ENCODE data around the gene ENHO. TPM values are rescaled to one million over a fixed set of nuclear protein-coding genes. Genes with fewer than 3 reads are reported as not detected.
A peak's percentile ranks its signal among the peaks of the same experiment; 100 is the strongest.

ENHO gene
- total and polyA plus RNA-seq, 10 donors = 0.35 to 0.94 (median 0.81) TPM; not detected in 4

DNA sequence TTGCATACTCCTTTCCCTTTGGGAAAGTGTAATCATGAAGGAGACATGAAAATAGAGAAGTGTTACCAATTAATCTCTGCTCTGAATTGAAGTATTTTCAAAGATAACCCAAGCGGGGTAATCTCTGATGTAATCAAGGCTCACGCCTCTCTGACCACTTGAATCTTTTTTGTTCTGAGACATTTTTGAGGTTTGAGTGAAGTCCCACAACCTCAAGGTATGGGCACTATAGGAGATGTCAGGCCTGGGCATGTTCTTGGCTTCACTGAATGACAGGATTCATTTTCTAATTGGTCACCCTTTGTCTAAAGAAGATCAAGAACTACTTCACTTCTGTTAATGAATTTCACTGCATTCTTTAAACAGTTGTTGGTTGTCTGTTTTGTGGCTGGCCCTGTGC, 23.7 kb downstream of the ENHO start:
- WGBS, 5 donors = 77 to 86% (median 78%) methylated on average over 2 of the region's 2 CpGs
- intact Hi-C loops (cut with DNase I; ENCODE audit: low total_unique reads) = loop anchor here (5.0 kb wide), 1 partner anchor 62 kb away; no protein-coding TSS in a partner anchor
- Histone ChIP-seq H3K27me3 (replicated peaks in 1 of 7) (peaks cover 0 to 19% (median 0%) of the 10 kb centered on the region in 7 donors), H3K9me3 (no peaks in the 10 kb centered on the region), H3K4me3 (no peak overlapping the region), H3K27ac (no peak overlapping the region), H3K36me3 (no peaks in the 10 kb centered on the region), H3K4me1 (peaks cover 0 to 14% (median 4%) of the 10 kb centered on the region in 6 donors)
- DNase-seq = no peak
- TF ChIP-seq POLR2A (IDR thresholded peaks at IDR 0.05) = no peak
- no peak for TF ChIP-seq POLR2AphosphoS5 (IDR thresholded peaks at IDR 0.05)
- TF ChIP-seq, protein P1, sequence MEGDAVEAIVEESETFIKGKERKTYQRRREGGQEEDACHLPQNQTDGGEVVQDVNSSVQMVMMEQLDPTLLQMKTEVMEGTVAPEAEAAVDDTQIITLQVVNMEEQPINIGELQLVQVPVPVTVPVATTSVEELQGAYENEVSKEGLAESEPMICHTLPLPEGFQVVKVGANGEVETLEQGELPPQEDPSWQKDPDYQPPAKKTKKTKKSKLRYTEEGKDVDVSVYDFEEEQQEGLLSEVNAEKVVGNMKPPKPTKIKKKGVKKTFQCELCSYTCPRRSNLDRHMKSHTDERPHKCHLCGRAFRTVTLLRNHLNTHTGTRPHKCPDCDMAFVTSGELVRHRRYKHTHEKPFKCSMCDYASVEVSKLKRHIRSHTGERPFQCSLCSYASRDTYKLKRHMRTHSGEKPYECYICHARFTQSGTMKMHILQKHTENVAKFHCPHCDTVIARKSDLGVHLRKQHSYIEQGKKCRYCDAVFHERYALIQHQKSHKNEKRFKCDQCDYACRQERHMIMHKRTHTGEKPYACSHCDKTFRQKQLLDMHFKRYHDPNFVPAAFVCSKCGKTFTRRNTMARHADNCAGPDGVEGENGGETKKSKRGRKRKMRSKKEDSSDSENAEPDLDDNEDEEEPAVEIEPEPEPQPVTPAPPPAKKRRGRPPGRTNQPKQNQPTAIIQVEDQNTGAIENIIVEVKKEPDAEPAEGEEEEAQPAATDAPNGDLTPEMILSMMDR (IDR thresholded peaks at IDR 0.05 in 8 of 11, conservative IDR thresholded peaks at IDR 0.05 in 3 of 11) = no peak

DNA sequence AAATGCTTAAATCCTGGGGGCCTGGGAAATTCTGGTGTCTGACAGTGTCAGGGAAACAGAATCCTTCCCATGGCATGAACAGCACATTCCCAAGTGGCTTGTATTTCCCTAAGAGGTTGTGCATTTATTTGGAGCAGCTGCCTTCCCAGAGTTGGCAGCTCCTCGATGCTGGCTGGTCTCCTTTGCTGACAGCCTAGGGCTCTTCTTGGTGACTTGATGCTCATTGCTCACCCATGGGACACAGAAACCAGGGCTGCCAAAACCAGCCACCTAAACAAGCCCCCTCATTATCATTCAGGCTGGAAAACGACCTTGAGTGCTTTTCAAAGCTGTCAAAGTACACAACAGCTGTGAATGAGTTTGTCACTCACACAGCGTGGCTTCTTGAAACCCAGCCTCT, 24.2 kb downstream of the ENHO start:
- H3K4me1 ChIP-seq = peaks cover 0 to 14% (median 4%) of the 10 kb centered on the region in 6 donors
- no peak overlapping the region for H3K4me3 ChIP-seq
- no peak overlapping the region for H3K27ac ChIP-seq
- TF ChIP-seq, protein P1 (IDR thresholded peaks at IDR 0.05 in 8 of 11, conservative IDR thresholded peaks at IDR 0.05 in 3 of 11) = no peak
- TF ChIP-seq POLR2AphosphoS5 (IDR thresholded peaks at IDR 0.05) = no peak
- TF ChIP-seq POLR2A (IDR thresholded peaks at IDR 0.05) = no peak
- intact Hi-C loops (cut with DNase I; ENCODE audit: low total_unique reads) = loop anchor here (5.0 kb wide), 1 partner anchor 61 kb away; no protein-coding TSS in a partner anchor
- 48 to 50% (median 49%) methylated on average over 3 of the region's 3 CpGs for WGBS, 5 donors
- no peaks in the 10 kb centered on the region for H3K36me3 ChIP-seq
- no peaks in the 10 kb centered on the region for H3K9me3 ChIP-seq
- H3K27me3 ChIP-seq (replicated peaks in 1 of 7) = peaks cover 0 to 24% (median 0%) of the 10 kb centered on the region in 7 donors
- DNase-seq = peak; percentile 32

DNA sequence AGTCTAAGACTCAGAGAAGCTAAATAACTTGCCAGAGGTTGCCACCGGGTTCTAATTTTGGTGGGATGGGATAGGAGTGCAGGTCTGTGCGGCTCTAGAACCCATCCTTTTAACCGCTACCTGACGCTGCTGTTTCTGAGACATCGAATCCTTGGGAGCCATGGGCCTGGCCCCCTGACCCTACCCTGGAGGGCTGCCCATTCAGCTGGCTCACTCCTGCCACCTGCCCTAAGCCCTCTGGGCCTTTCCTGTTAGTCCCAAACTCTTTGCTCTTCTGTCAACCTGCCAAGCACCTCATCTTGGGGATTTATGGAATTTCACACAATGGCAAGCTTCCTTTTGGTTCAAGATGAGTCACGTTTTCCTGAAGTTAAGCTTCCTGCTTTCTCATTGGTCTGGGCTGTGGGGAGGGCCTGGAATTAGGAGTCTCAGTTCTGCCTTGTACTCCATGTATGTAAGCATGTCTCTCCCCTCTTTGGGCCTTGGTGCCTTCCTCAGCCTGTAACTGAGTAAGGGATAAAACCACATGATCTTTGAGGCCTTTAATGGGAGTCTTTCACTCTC, 26.6 kb downstream of the ENHO start:
- DNase-seq = no peak
- TF ChIP-seq POLR2A (IDR thresholded peaks at IDR 0.05) (no peak), POLR2AphosphoS5 (IDR thresholded peaks at IDR 0.05) (no peak)
- TF ChIP-seq, protein P1 (IDR thresholded peaks at IDR 0.05 in 8 of 11, conservative IDR thresholded peaks at IDR 0.05 in 3 of 11) = no peak
- Histone ChIP-seq H3K27ac (no peak overlapping the region), H3K4me1 (peaks cover 0 to 3% (median 0%) of the 10 kb centered on the region in 6 donors), H3K9me3 (no peaks in the 10 kb centered on the region), H3K4me3 (no peak overlapping the region), H3K36me3 (no peaks in the 10 kb centered on the region), H3K27me3 (replicated peaks in 1 of 7) (peaks cover 0 to 41% (median 0%) of the 10 kb centered on the region in 7 donors)
- 70 to 80% (median 72%) methylated on average over 6 of the region's 6 CpGs for WGBS, 5 donors
- intact Hi-C loops (cut with DNase I; ENCODE audit: low total_unique reads) = loop anchor here (5.0 kb wide), 1 partner anchor 59 kb away; no protein-coding TSS in a partner anchor

DNA sequence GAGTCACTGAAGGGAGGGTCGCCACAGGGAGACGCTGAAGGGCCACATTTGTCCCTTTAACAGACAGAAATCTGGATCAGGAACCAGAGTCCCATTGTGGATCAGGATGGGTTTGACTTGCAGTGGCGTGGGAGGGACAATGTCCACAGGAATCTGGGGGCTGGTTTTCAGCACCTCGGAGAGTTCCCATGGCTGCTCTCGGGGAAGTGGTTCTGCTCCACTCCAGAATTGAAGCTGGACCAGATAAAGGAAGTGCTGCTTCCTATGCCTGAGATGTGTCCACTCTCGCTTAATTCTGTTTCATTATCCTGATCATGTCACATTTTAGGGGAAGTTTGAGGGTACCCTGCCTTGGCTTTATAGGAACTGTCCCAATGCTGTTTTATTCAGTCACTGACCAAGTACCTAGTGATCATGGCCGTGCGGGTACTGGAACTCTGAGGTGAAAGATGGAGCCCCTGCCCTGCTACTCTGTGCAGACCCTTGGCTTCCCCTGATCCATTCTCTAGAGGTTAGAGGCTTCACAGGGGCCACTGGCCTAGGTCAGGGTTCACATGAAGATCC, 28.7 kb downstream of the ENHO start:
- Histone ChIP-seq H3K27me3 (replicated peaks in 1 of 7) (peaks cover 0 to 51% (median 0%) of the 10 kb centered on the region in 7 donors), H3K4me3 (no peak overlapping the region), H3K4me1 (no peaks in the 10 kb centered on the region), H3K27ac (no peak overlapping the region), H3K9me3 (no peaks in the 10 kb centered on the region), H3K36me3 (no peaks in the 10 kb centered on the region)
- 33 to 40% (median 34%) methylated on average over 8 of the region's 8 CpGs for WGBS, 5 donors
- TF ChIP-seq, protein P1 (IDR thresholded peaks at IDR 0.05 in 8 of 11, conservative IDR thresholded peaks at IDR 0.05 in 3 of 11) = no peak
- TF ChIP-seq POLR2A (IDR thresholded peaks at IDR 0.05) (no peak), POLR2AphosphoS5 (IDR thresholded peaks at IDR 0.05) (no peak)
- intact Hi-C loops (cut with DNase I; ENCODE audit: low total_unique reads) = no loop called here
- peak; percentile 15 for DNase-seq
